A549 (cell line): ENCODE measurements around the gene MRPL33. TPM values are rescaled to one million over a fixed set of nuclear protein-coding genes. Genes with fewer than 3 reads are reported as not detected.
A peak's percentile ranks its signal among the peaks of the same experiment; 100 is the strongest.
"Not testable (repeated sequence)": the region's sequence is repeated elsewhere in the genome, so short reads cannot be mapped to it uniquely, and the experiment has no call there.

Experiments
- ATAC-seq, 2 experiments: fragments of 200-7000 bp in 1 of 2; fragments of >200 bp in 1 of 2; cut with Nextera tagmentation in 1 of 2; cut with Tn5 transposase in 1 of 2; 3 replicates each; pipeline versions ENCODE4 v1.8.0 to v1.9.1; 2018 to 2020; ENCODE audit warnings: mild to moderate bottlenecking in 1 of 2, moderate library complexity in 1 of 2
- CTCF ChIA-PET: fragments of 300-600 bp; sonication (Branson Sonifier 250); formaldehyde crosslinking; extraction: SDS; loops from one replicate; lab custom pipeline; 2021; ENCODE audit warnings: antibody characterized with exemption, inconsistent platforms; lab: Yijun Ruan, JAX
- POLR2A ChIA-PET: fragments of 350-600 bp; formaldehyde crosslinking; extraction: SDS; loops from one replicate; lab custom pipeline; 2021; ENCODE audit warnings: antibody characterized with exemption, inconsistent platforms; lab: Yijun Ruan, JAX
- DNase-seq, 2 experiments: peaks; one replicate each; pipeline versions ENCODE4 v3.0.0 to v3.0.0-alpha.2; 2011 to 2016; ENCODE audit warnings: low read depth in 1 of 2, low spot score in 1 of 2
- FAIRE-seq: peaks from 2 replicates; lab custom pipeline; 2011; peaks lifted over from hg19 to GRCh38; lab: Jason Lieb, UNC
- H3K27ac ChIP-seq, 2 experiments: fragments of >200 bp; sonication (Bioruptor Twin); formaldehyde crosslinking; 3 replicates each; pipeline ENCODE4 v1.5.1; 2016 to 2017
- H3K4me1 ChIP-seq: fragments of >200 bp; sonication (Bioruptor Twin); formaldehyde crosslinking; 3 replicates; pipeline ENCODE4 v1.6.1; 2016
- H3K4me2 ChIP-seq: fragments of >200 bp; sonication (Bioruptor Twin); formaldehyde crosslinking; 3 replicates; pipeline ENCODE4 v1.6.1; 2016
- H3K4me3 ChIP-seq: fragments of >200 bp; sonication (Bioruptor Twin); formaldehyde crosslinking; 3 replicates; pipeline ENCODE4 v1.5.1; 2016
- H3K9me3 ChIP-seq: fragments of >200 bp; sonication (Bioruptor Twin); formaldehyde crosslinking; 3 replicates; pipeline ENCODE4 v1.6.1; 2016
- BHLHE40 ChIP-seq: IDR thresholded peaks from 2 replicates; pipeline ENCODE4 v1.6.1; 2012; ENCODE audit warnings: low read depth, low read length, inconsistent platforms
- CEBPB ChIP-seq, 2 experiments: fragments of >200 bp in 1 of 2; sonication (Bioruptor Twin) in 1 of 2; formaldehyde crosslinking in 1 of 2; IDR thresholded peaks; 2 replicates each; pipeline ENCODE4 v1.6.1; 2012 to 2016
- CHD2 ChIP-seq: fragments of 150-350 bp; IDR thresholded peaks from 2 replicates; pipeline ENCODE4 v1.6.1; 2014; ENCODE audit warnings: low read length; ENCODE audit not compliant: partially characterized antibody
- E2F6 ChIP-seq: IDR thresholded peaks from 2 replicates; pipeline ENCODE4 v1.6.1; 2012; ENCODE audit warnings: low read depth, borderline replicate concordance
- EHMT2 ChIP-seq: fragments of 200-600 bp; sonication (generic); IDR thresholded peaks from 2 replicates; pipeline ENCODE4 v1.6.1; 2016; ENCODE audit warnings: antibody characterized with exemption, low read depth, mild to moderate bottlenecking, moderate library complexity
- ELK1 ChIP-seq: fragments of 150-350 bp; IDR thresholded peaks from 2 replicates; pipeline ENCODE4 v1.6.1; 2014; ENCODE audit warnings: low read depth, mild to moderate bottlenecking, low read length
- FOSL2 ChIP-seq, 2 experiments: fragments of 450-650 bp in 1 of 2; fragments of >200 bp in 1 of 2; sonication (Bioruptor Twin) in 1 of 2; formaldehyde crosslinking; IDR thresholded peaks; 2 replicates each; pipeline versions ENCODE4 v1.5.0 to v1.6.1; 2016 to 2020; ENCODE audit warnings: mild to moderate bottlenecking in 1 of 2, moderate library complexity in 1 of 2
- FOXS1 ChIP-seq: fragments of 250-450 bp; sonication (Bioruptor Pico); IDR thresholded peaks from 2 replicates; pipeline ENCODE4 v1.5.0; 2020; ENCODE audit warnings: mild to moderate bottlenecking, moderate library complexity
- HMGXB4 ChIP-seq: fragments of 250-450 bp; sonication (Bioruptor Pico); IDR thresholded peaks from 2 replicates; pipeline ENCODE4 v1.5.0; 2021; ENCODE audit warnings: mild to moderate bottlenecking, moderate library complexity, borderline replicate concordance
- HOXA7 ChIP-seq: fragments of 250-450 bp; sonication (Bioruptor Pico); IDR thresholded peaks from 2 replicates; pipeline ENCODE4 v1.5.0; 2020; ENCODE audit warnings: mild to moderate bottlenecking, moderate library complexity
- HOXB5 ChIP-seq: fragments of 250-450 bp; sonication (Bioruptor Pico); IDR thresholded peaks from 2 replicates; pipeline ENCODE4 v1.5.0; 2020; ENCODE audit warnings: mild to moderate bottlenecking, moderate library complexity
- JUN ChIP-seq, 2 experiments: fragments of >200 bp; sonication (Bioruptor Twin); formaldehyde crosslinking; IDR thresholded peaks; 2 replicates in 1 of 2; 3 replicates in 1 of 2; pipeline ENCODE4 v1.6.1; 2016 to 2017
- JUNB ChIP-seq: fragments of >200 bp; sonication (Bioruptor Twin); formaldehyde crosslinking; IDR thresholded peaks from 2 replicates; pipeline ENCODE4 v1.6.1; 2016
- NR3C1 ChIP-seq: fragments of >200 bp; sonication (Bioruptor Twin); formaldehyde crosslinking; IDR thresholded peaks from 3 replicates; pipeline ENCODE4 v1.6.1; 2017
- PHF8 ChIP-seq: fragments of 200-600 bp; sonication (generic); IDR thresholded peaks from 2 replicates; pipeline ENCODE4 v1.6.1; 2016; ENCODE audit warnings: low read depth, mild to moderate bottlenecking, antibody characterized with exemption, moderate library complexity, borderline replicate concordance
- POLR2AphosphoS2 ChIP-seq: conservative IDR thresholded peaks from 2 replicates; pipeline ENCODE4 v1.6.1; 2012; ENCODE audit warnings: low read length, improper control_type of control experiment, inconsistent platforms
- RCOR1 ChIP-seq: fragments of 150-350 bp; IDR thresholded peaks from 2 replicates; pipeline ENCODE4 v1.6.1; 2014; ENCODE audit warnings: antibody characterized with exemption, low read length, low read depth
- REST ChIP-seq: fragments of 200-600 bp; sonication (generic); IDR thresholded peaks from 2 replicates; pipeline ENCODE4 v1.6.1; 2016; ENCODE audit warnings: antibody characterized with exemption, mild to moderate bottlenecking, moderate library complexity
- RFX5 ChIP-seq: fragments of 450-650 bp; IDR thresholded peaks from 2 replicates; pipeline ENCODE4 v1.7.1; 2014; ENCODE audit warnings: antibody characterized with exemption, mild to moderate bottlenecking, moderate library complexity
- SMC3 ChIP-seq: fragments of >200 bp; sonication (Bioruptor Twin); formaldehyde crosslinking; IDR thresholded peaks from 3 replicates; pipeline ENCODE4 v1.6.1; 2018; ENCODE audit warnings: inconsistent platforms
- SREBF2 ChIP-seq: fragments of 450-650 bp; IDR thresholded peaks from 2 replicates; pipeline ENCODE4 v1.6.1; 2014; ENCODE audit warnings: mild to moderate bottlenecking, moderate library complexity
- TP53 ChIP-seq: fragments of 250-450 bp; sonication (Bioruptor Pico); IDR thresholded peaks from 2 replicates; pipeline ENCODE4 v1.5.0; 2021; ENCODE audit warnings: mild to moderate bottlenecking, moderate library complexity
- ZNF302 ChIP-seq: fragments of 250-450 bp; sonication (Bioruptor Pico); IDR thresholded peaks from 2 replicates; pipeline ENCODE4 v1.9.0; 2021; ENCODE audit warnings: inconsistent platforms, mild to moderate bottlenecking, moderate library complexity
- WGBS: methylation state at CpG from one replicate; pipeline ENCODE4 v1.1.6; 2017; ENCODE audit errors: missing lambda C conversion rate; 5-methylcytosine and 5-hydroxymethylcytosine counted together
- polyA plus RNA-seq, 4 experiments: library from polyadenylated mRNA; depleted of rRNA in 3 of 4; stranded (reverse); fragments of >200 nt; fragmentation: RNase III in 1 of 4; extraction: RNeasy Plus Mini Kit Qiagen cat#74134 plus additional on column Dnase treatment in 1 of 4; gene quantifications; 2 replicates in 3 of 4; 3 replicates in 1 of 4; pipeline ENCODE4 v1.2.3, GENCODE V29; 2011 to 2017

MRPL33 gene
- polyA plus RNA-seq, 2 of the 4 experiments (the other 2 are of a cell fraction), result 287 to 497 TPM

GRCh38 chr2:27762951-27763906, 8.3 kb upstream of the MRPL33 start:
- TF ChIP-seq RCOR1 (no peak), ZNF302 (CRISPR knock-in tag) (no peak), ELK1 (no peak), POLR2AphosphoS2 (no peak), FOXS1 (no peak)
- DNase-seq (no peak), ATAC-seq (no peak; a peak in 1 of 6 replicates), FAIRE-seq (no peak)
- Histone ChIP-seq H3K4me2 (peak overlapping the region; percentile 12; the same call in 2 of the 3 replicates), H3K4me1 (peaks cover 26% of the 10 kb centered on the region), H3K4me3 (no peak overlapping the region), H3K9me3 (no peaks in the 10 kb centered on the region), H3K27ac (peak overlapping the region; percentile 41 to 59; a peak in 4 of 6 replicates)
- ChIA-PET CTCF (interaction anchor here (1.4 to 2.7 kb wide), 4 partner anchors 9 to 689 kb away, joined by 5 to 11 read pairs (median 8); no protein-coding TSS in a partner anchor), POLR2A (no interaction called here)
- 79% methylated on average over 3 of the region's 3 CpGs for WGBS

GRCh38 chr2:27763907-27764267, 7.6 kb upstream of the MRPL33 start:
- no peak for DNase-seq
- Histone ChIP-seq H3K9me3 (no peaks in the 10 kb centered on the region), H3K4me3 (no peak overlapping the region), H3K4me1 (peaks cover 26% of the 10 kb centered on the region), H3K4me2 (no peak overlapping the region), H3K27ac (peak overlapping the region; percentile 18 to 59; a peak in 3 of 6 replicates)
- WGBS, result 92% methylated on average over 7 of the region's 7 CpGs
- ChIA-PET CTCF (interaction anchor here (1.3 to 2.7 kb wide), 4 partner anchors 10 to 689 kb away, joined by 3 to 11 read pairs (median 8); no protein-coding TSS in a partner anchor), POLR2A (no interaction called here)
- no peak for ATAC-seq
- TF ChIP-seq FOSL2 (IDR thresholded peaks at IDR 0.05) (no peak), FOSL2 (CRISPR knock-in tag; IDR thresholded peaks at IDR 0.05) (no peak), REST (no peak), SMC3 (no peak), NR3C1 (no peak), RFX5 (no peak), RCOR1 (no peak), JUNB (no peak), JUN (IDR thresholded peaks at IDR 0.05) (no peak), TP53 (no peak), SREBF2 (no peak), BHLHE40 (no peak), EHMT2 (no peak), CHD2 (no peak), HOXB5 (CRISPR knock-in tag) (no peak), ZNF302 (CRISPR knock-in tag) (no peak), PHF8 (no peak), CEBPB (IDR thresholded peaks at IDR 0.05) (no peak), HOXA7 (no peak), HMGXB4 (CRISPR knock-in tag) (no peak), E2F6 (no peak)
- FAIRE-seq, result no peak

- DNase-seq, H3K4me2 ChIP-seq, ATAC-seq, H3K9me3 ChIP-seq, POLR2A ChIA-PET, FAIRE-seq, H3K27ac ChIP-seq, H3K4me3 ChIP-seq: not testable (repeated sequence)
- H3K4me1 ChIP-seq, result peaks cover 26% of the 10 kb centered on the region
- 92% methylated on average over 3 of the region's 3 CpGs for WGBS
- CTCF ChIA-PET, result interaction anchor here (1.2 to 2.7 kb wide), 6 partner anchors 10 to 688 kb away, joined by 3 to 11 read pairs (median 5); no protein-coding TSS in a partner anchor
Observed at GRCh38 chr2:27764526-27764925, 7.0 kb upstream of the MRPL33 start.
